Measurements from ENCODE around the gene SCAF1. TPM values are rescaled to one million over a fixed set of nuclear protein-coding genes. Genes with fewer than 3 reads are reported as not detected.

Gene SCAF1
- total RNA-seq: 86.0 TPM

GRCh38 chr19:49641688-49642491, at the start of gene SCAF1:
SCAF1 (plus strand) TSS chr19:49642209; CDS start chr19:49645027, 2,818 bp downstream.
- DNase-seq (ENCODE audit: low spot score): peak; percentile 99

GRCh38 chr19:49592486-49593232, 49.4 kb upstream of the SCAF1 start:
- DNase-seq (ENCODE audit: low spot score): no peak

DNA sequence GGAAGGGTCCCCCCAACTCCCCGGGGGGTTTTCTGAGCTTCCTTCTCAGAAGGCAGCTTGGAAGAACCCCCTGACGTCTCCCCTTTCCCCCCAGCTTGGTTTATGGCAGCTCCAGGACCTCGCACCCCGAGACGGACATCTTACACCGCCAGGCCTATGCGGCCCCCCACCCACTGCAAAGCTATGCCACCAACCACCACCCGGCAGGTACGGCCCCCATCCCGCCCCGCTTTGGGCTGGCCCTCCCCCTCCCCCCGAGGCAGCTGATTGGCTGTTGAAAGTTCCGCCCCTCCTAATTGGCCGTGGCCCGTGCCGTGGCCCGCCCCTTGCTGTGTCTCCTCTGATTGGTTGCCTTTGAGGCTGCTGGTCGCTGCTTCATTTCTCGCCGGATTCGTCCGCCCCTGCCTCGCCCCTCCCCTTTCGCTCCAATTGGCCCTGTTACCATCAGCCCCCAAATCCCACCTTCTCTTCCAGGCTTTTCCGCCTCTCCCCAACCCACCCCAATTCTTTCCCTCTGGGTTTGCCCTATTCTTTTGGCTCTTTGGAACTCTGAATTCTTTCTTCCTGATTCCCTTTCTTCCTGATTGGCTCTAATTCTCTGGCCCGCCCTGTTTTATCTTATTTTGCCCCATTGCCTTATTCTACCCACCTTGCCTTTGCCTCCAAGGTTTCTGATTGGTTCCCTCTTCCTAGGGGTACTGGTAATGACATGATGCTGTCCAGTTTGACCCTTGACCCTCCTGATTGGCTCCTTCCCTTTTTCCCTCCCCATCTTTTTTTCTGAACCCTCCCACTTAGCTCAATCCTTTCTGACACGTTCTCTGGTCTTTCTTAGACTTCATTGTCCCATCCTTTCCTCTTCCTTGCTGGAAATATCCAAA, 48.5 kb upstream of the SCAF1 start:
- peak; percentile 94 for DNase-seq (ENCODE audit: low spot score)

DNA sequence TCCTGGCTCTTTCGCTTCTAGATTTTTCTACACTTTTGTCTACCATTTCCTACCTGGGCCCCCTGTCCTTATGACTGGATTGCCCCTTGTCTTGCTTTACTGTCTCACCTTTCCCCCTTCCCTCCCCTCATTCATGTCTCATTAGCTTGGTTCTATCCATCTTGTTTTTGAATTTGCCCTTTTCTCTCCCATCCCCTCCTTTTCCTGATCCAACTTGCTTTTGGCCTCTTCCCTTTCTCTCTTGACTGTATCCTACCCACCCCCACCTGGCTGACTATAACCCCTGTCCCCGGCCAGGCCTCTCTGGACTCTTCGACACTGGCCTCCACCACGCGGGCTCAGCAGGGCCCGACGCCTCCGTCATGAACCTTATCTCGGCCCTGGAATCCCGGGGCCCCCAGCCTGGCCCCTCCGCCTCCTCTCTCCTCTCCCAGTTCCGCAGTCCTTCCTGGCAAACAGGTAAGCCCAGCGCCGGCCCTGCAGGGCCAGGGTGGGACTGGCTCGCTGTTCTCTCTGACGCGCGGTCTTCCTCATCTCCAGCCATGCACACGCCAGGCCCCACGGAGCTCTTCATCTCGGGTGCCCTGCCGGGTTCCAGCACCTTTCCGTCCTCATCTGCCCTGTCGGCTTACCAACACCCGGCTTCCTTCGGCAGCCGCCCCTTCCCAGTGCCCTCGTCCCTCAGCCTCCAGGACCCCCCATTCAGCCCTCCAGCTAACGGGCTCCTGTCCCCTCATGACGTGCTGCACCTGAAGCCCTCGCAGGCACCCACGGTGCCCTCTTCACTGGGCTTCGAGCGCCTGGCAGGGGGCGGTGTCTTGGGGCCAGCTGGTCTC, 47.6 kb upstream of the SCAF1 start:
- DNase-seq (ENCODE audit: low spot score): no peak

DNA sequence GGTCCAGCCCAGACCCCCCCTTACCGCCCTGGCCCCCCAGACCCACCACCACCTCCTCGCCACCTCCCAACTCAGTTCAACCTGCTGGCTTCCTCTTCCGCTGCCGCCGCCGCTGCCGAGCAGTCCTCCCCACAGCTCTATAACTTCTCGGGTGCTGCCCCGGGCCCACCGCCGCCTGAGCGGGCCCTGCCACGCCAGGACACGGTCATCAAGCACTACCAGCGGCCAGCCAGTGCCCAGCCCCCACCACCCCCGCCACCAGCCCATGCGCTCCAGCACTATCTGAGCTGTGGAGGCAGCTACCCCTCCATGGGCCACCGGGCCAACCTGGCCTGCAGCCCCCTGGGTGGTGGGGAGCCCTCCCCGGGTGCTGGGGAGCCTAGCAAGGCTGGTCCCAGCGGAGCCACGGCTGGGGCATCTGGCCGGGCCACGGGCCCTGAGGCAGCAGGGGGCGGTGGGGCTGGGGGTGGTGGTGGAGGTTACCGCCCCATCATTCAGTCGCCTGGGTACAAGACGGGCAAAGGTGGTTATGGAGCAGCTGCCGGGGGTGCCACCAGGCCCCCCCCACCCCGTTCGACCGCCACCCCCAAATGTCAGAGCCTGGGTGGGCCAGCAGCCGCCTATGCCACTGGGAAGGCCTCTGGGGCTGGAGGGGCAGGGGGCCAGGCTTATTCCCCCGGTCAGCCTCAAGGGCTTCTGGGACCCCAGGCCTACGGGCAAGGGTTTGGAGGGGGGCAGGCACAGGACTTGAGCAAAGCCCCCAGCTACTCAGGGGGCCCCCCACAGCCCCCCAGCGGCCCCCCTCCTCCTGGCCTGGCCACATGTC, 46.8 kb upstream of the SCAF1 start:
- DNase-seq (ENCODE audit: low spot score): no peak

GRCh38 chr19:49595819-49596404, 46.1 kb upstream of the SCAF1 start:
- no peak for DNase-seq (ENCODE audit: low spot score)

DNA sequence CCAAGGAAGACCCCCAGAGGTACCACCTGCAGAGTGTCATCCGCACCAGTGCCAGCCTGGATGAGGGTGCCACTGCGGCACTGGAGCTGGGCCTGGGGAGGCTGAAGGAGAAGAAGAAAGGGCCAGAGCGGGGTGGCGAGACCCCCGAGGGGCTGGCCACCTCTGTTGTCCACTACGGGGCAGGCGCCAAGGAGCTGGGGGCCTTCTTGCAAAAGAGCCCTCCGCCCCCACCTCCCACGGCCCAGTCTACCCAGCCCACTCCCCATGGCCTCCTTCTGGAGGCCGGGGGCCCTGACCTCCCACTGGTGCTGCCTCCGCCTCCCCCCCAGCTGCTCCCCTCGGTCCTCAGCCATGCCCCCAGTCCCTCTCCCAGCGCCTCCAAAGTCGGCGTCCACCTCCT, 45.6 kb upstream of the SCAF1 start:
- DNase-seq (ENCODE audit: low spot score): no peak

- DNase-seq (ENCODE audit: low spot score): no peak
Observed at GRCh38 chr19:49596954-49597702, 44.9 kb upstream of the SCAF1 start.

DNA sequence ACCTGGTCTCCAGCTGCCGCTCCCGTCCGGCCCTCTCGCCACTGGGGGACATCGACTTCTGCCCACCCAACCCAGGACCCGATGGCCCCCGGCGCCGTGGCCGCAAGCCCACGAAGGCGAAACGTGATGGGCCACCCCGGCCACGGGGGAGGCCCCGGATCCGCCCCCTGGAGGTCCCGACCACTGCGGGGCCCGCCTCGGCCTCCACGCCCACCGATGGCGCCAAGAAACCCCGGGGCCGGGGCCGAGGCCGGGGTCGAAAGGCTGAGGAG, 44.4 kb upstream of the SCAF1 start:
- DNase-seq (ENCODE audit: low spot score): no peak

- no peak for DNase-seq (ENCODE audit: low spot score)
Observed at GRCh38 chr19:49599378-49600295, 42.4 kb upstream of the SCAF1 start.

DNA sequence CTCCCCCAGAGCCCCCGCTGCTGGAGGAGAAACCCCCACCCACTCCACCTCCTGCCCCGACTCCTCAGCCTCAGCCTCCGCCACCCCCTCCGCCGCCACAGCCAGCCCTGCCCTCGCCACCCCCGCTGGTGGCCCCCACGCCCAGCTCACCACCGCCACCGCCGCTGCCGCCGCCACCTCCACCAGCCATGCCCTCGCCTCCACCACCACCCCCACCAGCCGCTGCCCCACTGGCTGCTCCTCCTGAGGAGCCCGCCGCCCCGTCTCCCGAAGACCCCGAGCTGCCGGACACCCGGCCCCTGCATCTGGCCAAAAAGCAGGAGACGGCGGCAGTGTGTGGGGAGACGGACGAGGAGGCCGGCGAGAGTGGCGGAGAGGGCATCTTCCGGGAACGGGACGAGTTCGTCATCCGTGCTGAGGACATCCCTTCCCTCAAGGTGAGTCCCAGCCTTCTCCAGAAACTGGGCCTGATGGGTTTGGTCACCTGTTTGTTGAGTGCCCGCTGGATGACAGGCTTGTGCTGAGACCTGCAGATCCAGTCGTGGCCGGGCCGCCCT, 40.4 kb upstream of the SCAF1 start:
- DNase-seq (ENCODE audit: low spot score): no peak

DNA sequence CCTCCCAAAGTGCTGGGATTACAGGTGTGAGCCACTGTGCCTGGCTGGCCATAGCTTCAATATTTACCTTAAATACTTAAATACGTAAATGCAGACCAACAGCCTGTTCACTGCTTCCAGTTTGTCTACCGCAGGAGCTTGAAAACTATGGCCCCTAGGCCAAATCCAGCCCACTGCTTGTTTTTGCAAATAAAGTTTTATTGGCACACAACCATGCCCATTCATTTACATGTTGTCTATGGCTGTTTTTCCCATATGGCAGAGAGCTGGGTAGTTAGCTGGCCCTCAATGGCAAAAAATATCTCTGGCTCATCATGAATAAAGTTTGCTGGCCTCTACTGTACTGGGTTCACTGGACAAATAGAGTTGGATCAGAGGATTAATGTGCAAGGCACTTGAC, 39.2 kb upstream of the SCAF1 start:
- DNase-seq (ENCODE audit: low spot score): no peak

DNA sequence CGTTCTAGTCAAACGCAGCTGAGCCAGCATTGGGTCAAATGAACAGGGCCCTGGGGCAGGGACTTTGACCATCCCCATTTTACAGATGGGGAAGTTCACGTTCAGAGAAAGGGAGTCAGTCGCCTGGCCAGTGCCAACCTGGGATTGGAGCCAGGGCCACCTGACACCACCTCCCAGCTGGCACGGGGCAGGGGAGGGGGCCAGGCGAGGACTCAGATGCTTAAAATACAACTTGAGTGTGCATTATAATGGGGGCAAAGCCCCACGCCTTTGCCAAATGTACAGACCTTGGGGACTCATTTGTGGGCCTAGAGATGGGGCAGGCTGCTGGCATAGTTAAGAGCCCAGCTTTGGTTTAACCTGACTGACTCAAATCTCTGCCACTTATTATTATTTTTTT, 36.4 kb upstream of the SCAF1 start:
- no peak for DNase-seq (ENCODE audit: low spot score)

DNA sequence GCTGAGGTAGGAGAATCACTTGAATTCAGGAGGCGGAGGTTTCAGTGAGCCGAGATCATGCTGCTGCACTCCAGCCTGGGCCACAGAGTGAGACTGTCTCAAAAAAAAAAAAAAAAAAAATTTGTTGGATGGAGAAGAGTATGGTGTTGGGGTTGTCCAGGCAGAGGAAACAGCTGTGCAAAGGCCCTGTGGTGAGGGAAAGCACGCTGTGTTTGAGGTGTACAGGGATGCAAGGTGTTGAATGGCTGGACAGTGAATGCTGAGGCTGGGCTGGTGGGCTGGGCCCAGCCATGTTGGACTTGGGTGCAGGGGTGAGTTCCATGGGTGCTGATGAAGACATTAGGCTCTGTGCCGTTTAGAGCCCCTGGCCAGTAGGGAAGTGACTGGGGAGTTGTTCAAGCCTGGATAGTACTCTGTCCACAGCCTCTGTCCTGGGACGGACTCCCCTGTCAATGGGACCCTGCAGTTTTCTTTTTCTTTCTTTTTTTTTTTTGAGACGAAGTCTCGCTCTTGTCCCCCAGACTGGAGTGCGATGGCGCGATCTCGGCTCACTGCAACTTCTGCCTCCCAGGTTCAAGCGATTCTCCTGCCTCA, 32.4 kb upstream of the SCAF1 start:
- no peak for DNase-seq (ENCODE audit: low spot score)

DNA sequence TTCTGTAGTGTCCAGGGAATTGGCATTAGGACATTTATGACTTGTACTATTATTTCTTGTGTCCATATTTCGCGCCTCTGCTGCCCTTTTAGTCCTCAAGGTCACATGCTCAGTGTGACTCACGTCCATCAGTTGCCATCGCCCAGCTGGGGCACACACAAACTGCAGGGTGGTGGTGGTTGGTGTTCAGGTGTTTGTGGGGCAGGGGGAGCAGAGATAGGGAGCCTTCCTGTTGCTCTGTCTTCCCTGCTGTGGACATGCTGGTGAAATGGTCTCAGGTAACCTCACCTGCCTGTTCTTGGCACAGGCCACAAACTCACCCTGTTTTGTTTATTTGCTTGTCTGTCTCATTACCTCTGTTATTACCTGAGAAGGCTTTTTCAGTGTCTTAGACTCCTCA, 28.6 kb upstream of the SCAF1 start:
- no peak for DNase-seq (ENCODE audit: low spot score)

GRCh38 chr19:49614096-49614833, 27.7 kb upstream of the SCAF1 start:
- DNase-seq (ENCODE audit: low spot score): no peak

- DNase-seq (ENCODE audit: low spot score): no peak
Observed at GRCh38 chr19:49615861-49616260, 26.1 kb upstream of the SCAF1 start.

Data from mucosa of gallbladder (tissue), 1 donor.